H9 (cell line): ENCODE results near the gene TRPM2. TPM values are rescaled to one million over a fixed set of nuclear protein-coding genes. Genes with fewer than 3 reads are reported as not detected.
A peak's percentile ranks its signal among the peaks of the same experiment; 100 is the strongest.

Source experiments
- DNase-seq: peaks from one replicate; pipeline ENCODE4 v3.0.0-alpha.2; 2017
- H2AFZ ChIP-seq: one replicate; pipeline ENCODE4 v1.6.1; 2013; ENCODE audit warnings: mild to moderate bottlenecking, low read length, control low read depth, moderate library complexity
- H2AK5ac ChIP-seq: 2 replicates; pipeline ENCODE4 v1.6.1; 2013; ENCODE audit warnings: low read length, control low read depth, mixed read lengths; ENCODE audit not compliant: insufficient read length
- H2BK120ac ChIP-seq: one replicate; pipeline ENCODE4 v1.6.1; 2013; ENCODE audit warnings: low read depth, mild to moderate bottlenecking, low read length, control low read depth, inconsistent platforms; ENCODE audit not compliant: poor library complexity, severe bottlenecking
- H2BK12ac ChIP-seq: 2 replicates; pipeline ENCODE4 v1.6.1; 2013; ENCODE audit warnings: low read length, control low read depth, mixed read lengths, low read depth; ENCODE audit not compliant: insufficient read length
- H2BK15ac ChIP-seq: 2 replicates; pipeline ENCODE4 v1.6.1; 2013; ENCODE audit warnings: low read depth, low read length, control low read depth
- H2BK20ac ChIP-seq: one replicate; pipeline ENCODE4 v1.6.1; 2013; ENCODE audit warnings: low read depth, mild to moderate bottlenecking, low read length, control low read depth, inconsistent platforms; ENCODE audit not compliant: poor library complexity, severe bottlenecking
- H2BK5ac ChIP-seq: 2 replicates; pipeline ENCODE4 v1.6.1; 2013; ENCODE audit warnings: low read length, control low read depth, mixed read lengths; ENCODE audit not compliant: insufficient read length
- H3K14ac ChIP-seq: 2 replicates; pipeline ENCODE4 v1.6.1; 2013; ENCODE audit warnings: low read length, control low read depth; ENCODE audit not compliant: insufficient read depth
- H3K18ac ChIP-seq: 2 replicates; pipeline ENCODE4 v1.6.1; 2013; ENCODE audit warnings: low read depth, mild to moderate bottlenecking, mixed read lengths, low read length, control low read depth; ENCODE audit not compliant: insufficient read length
- H3K23ac ChIP-seq: 2 replicates; pipeline ENCODE4 v1.6.1; 2013; ENCODE audit warnings: low read length, control low read depth, mixed read lengths, low read depth; ENCODE audit not compliant: insufficient read length
- H3K23me2 ChIP-seq: 2 replicates; pipeline ENCODE4 v1.6.1; 2013; ENCODE audit warnings: low read depth, mild to moderate bottlenecking, mixed read lengths, low read length, control low read depth; ENCODE audit not compliant: insufficient read length, poor library complexity, severe bottlenecking
- H3K27ac ChIP-seq: 2 replicates; pipeline ENCODE4 v1.5.1; 2013; ENCODE audit warnings: low read length, control low read depth, mixed read lengths, low read depth; ENCODE audit not compliant: insufficient read length
- H3K27me3 ChIP-seq: 2 replicates; pipeline ENCODE4 v1.6.1; 2013; ENCODE audit warnings: low read length, control low read depth, inconsistent platforms; ENCODE audit not compliant: insufficient read depth
- H3K4ac ChIP-seq: 2 replicates; pipeline ENCODE4 v1.6.1; 2013; ENCODE audit warnings: low read depth, mild to moderate bottlenecking, control low read depth, inconsistent platforms, low read length, moderate library complexity
- H3K4me1 ChIP-seq: 2 replicates; pipeline ENCODE4 v1.6.1; 2013; ENCODE audit warnings: low read length, control low read depth, inconsistent platforms; ENCODE audit not compliant: insufficient read depth
- H3K4me2 ChIP-seq: 2 replicates; pipeline ENCODE4 v1.6.1; 2013; ENCODE audit warnings: low read length, control low read depth, mixed read lengths; ENCODE audit not compliant: insufficient read length, insufficient read depth
- H3K56ac ChIP-seq: 2 replicates; pipeline ENCODE4 v1.6.1; 2013; ENCODE audit warnings: low read depth, mild to moderate bottlenecking, mixed read lengths, low read length, control low read depth; ENCODE audit not compliant: insufficient read length
- H3K79me1 ChIP-seq: 2 replicates; pipeline ENCODE4 v1.6.1; 2013; ENCODE audit warnings: low read depth, mild to moderate bottlenecking, moderate library complexity, low read length, control low read depth, inconsistent platforms; ENCODE audit not compliant: insufficient read depth, poor library complexity, severe bottlenecking
- H3K79me2 ChIP-seq: 2 replicates; pipeline ENCODE4 v1.6.1; 2013; ENCODE audit warnings: low read length, control low read depth, inconsistent platforms; ENCODE audit not compliant: insufficient read depth
- H3K9ac ChIP-seq: 2 replicates; pipeline ENCODE4 v1.6.1; 2013; ENCODE audit warnings: low read length, control low read depth, mixed read lengths; ENCODE audit not compliant: insufficient read length; ENCODE audit errors: extremely low read depth
- H3K9me3 ChIP-seq: one replicate; pipeline ENCODE4 v1.6.1; 2013; ENCODE audit warnings: low read depth, low read length, inconsistent platforms; ENCODE audit not compliant: control insufficient read depth
- H3T11ph ChIP-seq: one replicate; pipeline ENCODE4 v1.6.1; 2013; ENCODE audit warnings: mild to moderate bottlenecking, low read length, control low read depth, inconsistent platforms
- H4K20me1 ChIP-seq: one replicate; pipeline ENCODE4 v1.6.1; 2013; ENCODE audit not compliant: control insufficient read depth, insufficient read length, insufficient read depth
- H4K5ac ChIP-seq: 2 replicates; pipeline ENCODE4 v1.6.1; 2013; ENCODE audit warnings: low read depth, mild to moderate bottlenecking, mixed read lengths, low read length, control low read depth; ENCODE audit not compliant: insufficient read length
- H4K8ac ChIP-seq: replicated peaks from 2 replicates; pipeline ENCODE4 v1.6.1; 2013; ENCODE audit warnings: low read length, control low read depth, mixed read lengths, low read depth; ENCODE audit not compliant: insufficient read length
- H4K91ac ChIP-seq: 2 replicates; pipeline ENCODE4 v1.6.1; 2013; ENCODE audit warnings: low read depth, mild to moderate bottlenecking, moderate library complexity, mixed read lengths, low read length, control low read depth; ENCODE audit not compliant: insufficient read length
- H3K27ac Mint-ChIP-seq, 3 experiments: 2 replicates in 2 of 3; 3 replicates in 1 of 3; pipeline ENCODE4 v1.8.0; 2020 to 2021; ENCODE audit warnings: mixed read lengths in 3 of 3, mild to moderate bottlenecking in 1 of 3, moderate library complexity in 1 of 3
- H3K27me3 Mint-ChIP-seq: 2 replicates; pipeline ENCODE4 v1.8.0; 2021; ENCODE audit warnings: low read depth, mild to moderate bottlenecking, moderate library complexity, mixed read lengths
- H3K36me3 Mint-ChIP-seq, 3 experiments: 2 replicates in 2 of 3; 3 replicates in 1 of 3; pipeline ENCODE4 v1.8.0; 2020 to 2021; ENCODE audit warnings: low read depth in 3 of 3, mixed read lengths in 3 of 3; ENCODE audit not compliant: insufficient read depth in 1 of 3
- H3K4me1 Mint-ChIP-seq, 2 experiments: 2 replicates each; pipeline ENCODE4 v1.8.0; 2020; ENCODE audit warnings: mixed read lengths in 2 of 2
- H3K4me3 Mint-ChIP-seq, 2 experiments: 2 replicates in 1 of 2; 3 replicates in 1 of 2; pipeline ENCODE4 v1.8.0; 2020 to 2021; ENCODE audit warnings: mild to moderate bottlenecking in 2 of 2, mixed read lengths in 2 of 2, moderate library complexity in 1 of 2
- H3K9me3 Mint-ChIP-seq, 2 experiments: 2 replicates in 1 of 2; 3 replicates in 1 of 2; pipeline ENCODE4 v1.8.0; 2020; ENCODE audit warnings: mild to moderate bottlenecking in 2 of 2, mixed read lengths in 2 of 2, moderate library complexity in 1 of 2
- WGBS: extraction: QIAGEN DNeasy Blood & Tissue Kit; methylation state at CpG from one replicate; pipeline ENCODE4 v1.1.7; 2013; ENCODE audit warnings: missing lambda C conversion rate, low lambda C conversion rate, mixed read lengths; ENCODE audit not compliant: insufficient read length; ENCODE audit errors: extremely low coverage; 5-methylcytosine and 5-hydroxymethylcytosine counted together
- total RNA-seq: library from RNA; stranded (reverse); gene quantifications from 2 replicates; pipeline ENCODE4 v1.2.1, GENCODE V29; 2021
- TF ChIP-seq, protein P1 (sequence below): fragments of 200-600 bp; sonication (generic); conservative IDR thresholded peaks from 3 replicates; pipeline ENCODE4 v1.8.0; 2021; ENCODE audit warnings: antibody characterized with exemption, mild to moderate bottlenecking

The TRPM2 gene
- total RNA-seq, 1 experiment from 2014 or later = 0.68 TPM

DNA sequence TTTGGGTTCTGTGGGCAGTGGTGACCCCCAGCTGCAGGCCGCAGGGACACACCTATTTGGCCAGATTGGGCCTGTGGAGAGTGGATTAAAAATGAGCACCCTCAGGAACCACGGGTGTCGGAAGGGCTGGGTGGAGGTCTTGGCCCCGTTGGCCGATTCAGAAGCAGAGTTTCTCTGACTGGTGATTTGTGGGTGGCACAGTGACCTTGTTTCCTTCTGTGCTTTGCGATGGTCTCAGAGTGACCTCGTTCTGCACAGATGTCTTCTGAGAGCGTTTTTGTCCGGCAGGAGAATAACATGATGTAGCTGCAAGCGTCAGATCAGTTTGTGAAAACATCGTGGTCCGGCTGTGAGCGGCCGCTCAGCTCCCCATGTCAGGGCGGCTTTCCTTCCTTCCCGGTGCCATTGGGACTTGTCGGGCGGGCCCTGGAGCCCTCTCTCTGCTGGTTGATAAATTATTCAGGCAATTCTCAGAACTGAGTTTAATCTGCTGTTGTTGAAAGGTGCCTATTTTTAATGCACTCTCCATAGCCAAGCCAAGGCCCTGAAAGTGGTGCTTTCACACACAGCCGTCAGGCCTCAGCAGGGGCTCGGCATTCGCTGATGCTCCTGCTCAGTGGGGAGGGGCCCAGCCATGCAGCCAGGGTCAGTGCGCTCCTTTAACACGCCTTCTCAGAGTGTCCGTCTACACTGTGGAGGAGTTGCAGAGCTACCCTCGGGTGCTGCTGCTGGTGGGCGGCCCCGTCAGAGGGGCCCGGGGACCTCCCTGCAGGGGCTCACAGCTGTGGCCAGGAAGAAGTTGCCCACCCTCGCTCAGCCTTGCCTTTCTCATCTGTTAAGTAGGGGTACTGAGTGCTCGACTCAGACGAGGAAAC lies 26.8 kb downstream of the TRPM2 start:
- no peak overlapping the region for H3K4me2 ChIP-seq
- no peaks in the 10 kb centered on the region for H3K79me1 ChIP-seq
- no peak overlapping the region for H2BK15ac ChIP-seq
- H4K8ac ChIP-seq = no peak overlapping the region
- H3K56ac ChIP-seq = no peak overlapping the region
- H3K27ac Mint-ChIP-seq = peak overlapping the region in 1 of 3 experiments; percentile 60; a peak in 1 of 7 replicates
- H4K5ac ChIP-seq = no peak overlapping the region
- no peaks in the 10 kb centered on the region for H3K79me2 ChIP-seq
- H2BK12ac ChIP-seq = no peak overlapping the region
- no peak overlapping the region for H2AFZ ChIP-seq
- H3K23me2 ChIP-seq = no peaks in the 10 kb centered on the region
- H4K20me1 ChIP-seq = no peaks in the 10 kb centered on the region
- no CpG with 5 or more reads among the region's 31 CpGs for WGBS
- H2BK20ac ChIP-seq = no peak overlapping the region
- H3K36me3 Mint-ChIP-seq = peaks cover 0 to 3% (median 0%) of the 10 kb centered on the region in 3 experiments; a peak in 3 of 7 replicates
- H2AK5ac ChIP-seq = no peak overlapping the region
- DNase-seq = no peak
- no peak overlapping the region for H3K9ac ChIP-seq
- H2BK120ac ChIP-seq = no peak overlapping the region
- no peak overlapping the region for H3K23ac ChIP-seq
- no peaks in the 10 kb centered on the region for H3K9me3 ChIP-seq
- H3K14ac ChIP-seq = no peak overlapping the region
- no peak overlapping the region for H3T11ph ChIP-seq
- no peak overlapping the region for H3K4me3 Mint-ChIP-seq
- no peak overlapping the region for H2BK5ac ChIP-seq
- no peaks in the 10 kb centered on the region for H3K4me1 ChIP-seq
- no peaks in the 10 kb centered on the region for H3K27me3 ChIP-seq
- H3K9me3 Mint-ChIP-seq = peaks cover 19% of the 10 kb centered on the region in 2 experiments
- peaks cover 23% of the 10 kb centered on the region for H3K27me3 Mint-ChIP-seq
- TF ChIP-seq, protein P1, sequence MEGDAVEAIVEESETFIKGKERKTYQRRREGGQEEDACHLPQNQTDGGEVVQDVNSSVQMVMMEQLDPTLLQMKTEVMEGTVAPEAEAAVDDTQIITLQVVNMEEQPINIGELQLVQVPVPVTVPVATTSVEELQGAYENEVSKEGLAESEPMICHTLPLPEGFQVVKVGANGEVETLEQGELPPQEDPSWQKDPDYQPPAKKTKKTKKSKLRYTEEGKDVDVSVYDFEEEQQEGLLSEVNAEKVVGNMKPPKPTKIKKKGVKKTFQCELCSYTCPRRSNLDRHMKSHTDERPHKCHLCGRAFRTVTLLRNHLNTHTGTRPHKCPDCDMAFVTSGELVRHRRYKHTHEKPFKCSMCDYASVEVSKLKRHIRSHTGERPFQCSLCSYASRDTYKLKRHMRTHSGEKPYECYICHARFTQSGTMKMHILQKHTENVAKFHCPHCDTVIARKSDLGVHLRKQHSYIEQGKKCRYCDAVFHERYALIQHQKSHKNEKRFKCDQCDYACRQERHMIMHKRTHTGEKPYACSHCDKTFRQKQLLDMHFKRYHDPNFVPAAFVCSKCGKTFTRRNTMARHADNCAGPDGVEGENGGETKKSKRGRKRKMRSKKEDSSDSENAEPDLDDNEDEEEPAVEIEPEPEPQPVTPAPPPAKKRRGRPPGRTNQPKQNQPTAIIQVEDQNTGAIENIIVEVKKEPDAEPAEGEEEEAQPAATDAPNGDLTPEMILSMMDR = no peak
- no peak overlapping the region for H3K4ac ChIP-seq
- no peak overlapping the region for H3K18ac ChIP-seq
- no peak overlapping the region for H3K27ac ChIP-seq
- peaks cover 19 to 22% of the 10 kb centered on the region in 2 experiments for H3K4me1 Mint-ChIP-seq
- H4K91ac ChIP-seq = no peak overlapping the region
